HEK293 (cell line): Measurements from ENCODE around the gene CDX4.

ENCODE experiments used
- INSM2 ChIP-seq: fragments of 450-650 bp; formaldehyde crosslinking; IDR thresholded peaks from 2 replicates; pipeline ENCODE4 v1.5.1; 2016; ENCODE audit warnings: missing biosample characterization, missing genetic modification characterization
- KLF9 ChIP-seq: fragments of 450-650 bp; formaldehyde crosslinking; IDR thresholded peaks from 2 replicates; pipeline ENCODE4 v1.5.1; 2016; ENCODE audit warnings: missing biosample characterization, missing genetic modification characterization, low read depth
- MYNN ChIP-seq: fragments of 450-650 bp; formaldehyde crosslinking; IDR thresholded peaks from 2 replicates; pipeline ENCODE4 v1.5.1; 2016; ENCODE audit warnings: missing biosample characterization, missing genetic modification characterization, borderline replicate concordance
- ZNF121 ChIP-seq: fragments of 450-650 bp; formaldehyde crosslinking; IDR thresholded peaks from 2 replicates; pipeline ENCODE4 v1.5.1; 2016; ENCODE audit warnings: missing biosample characterization, missing genetic modification characterization
- ZNF274 ChIP-seq, 2 experiments: fragments of 200-500 bp in 1 of 2; fragments of 450-650 bp in 1 of 2; sonication (Bioruptor generic) in 1 of 2; formaldehyde crosslinking in 1 of 2; IDR thresholded peaks; 2 replicates each; pipeline versions ENCODE4 v1.5.1 to v1.6.1; 2014 to 2016; ENCODE audit warnings: borderline replicate concordance in 1 of 2, inconsistent platforms in 1 of 2, low read length in 1 of 2, missing biosample characterization in 1 of 2, missing genetic modification characterization in 1 of 2
- ZNF791 ChIP-seq: fragments of 450-650 bp; formaldehyde crosslinking; IDR thresholded peaks from 2 replicates; pipeline ENCODE4 v1.5.1; 2016; ENCODE audit warnings: missing biosample characterization, missing genetic modification characterization

GRCh38 chrX:73447311-73447794, 500 bp downstream of the CDX4 start:
- TF ChIP-seq KLF9, result no peak
- no peak for TF ChIP-seq ZNF121
- no peak for TF ChIP-seq MYNN (tag by site-specific recombination)
- TF ChIP-seq INSM2 (tag by site-specific recombination), result no peak
- TF ChIP-seq ZNF274 (IDR thresholded peaks at IDR 0.05; ENCODE audit: low read length), result no peak
- TF ChIP-seq ZNF274 (tag by site-specific recombination; IDR thresholded peaks at IDR 0.05; ENCODE audit: borderline replicate concordance), result no peak
- TF ChIP-seq ZNF791 (tag by site-specific recombination), result no peak
